CD4-positive, alpha-beta T cell treated with Interleukin-15 for 4 hours (primary cell): ENCODE data around the gene GNAT1.
A peak's percentile ranks its signal among the peaks of the same experiment; 100 is the strongest.
"Not testable (repeated sequence)": the region's sequence is repeated elsewhere in the genome, so short reads cannot be mapped to it uniquely, and the experiment has no call there.

Experiments
- DNase-seq: peaks from one replicate; pipeline ENCODE4 v3.0.0-alpha.2; 2020; ENCODE audit warnings: low spot score

Gene GNAT1

DNA sequence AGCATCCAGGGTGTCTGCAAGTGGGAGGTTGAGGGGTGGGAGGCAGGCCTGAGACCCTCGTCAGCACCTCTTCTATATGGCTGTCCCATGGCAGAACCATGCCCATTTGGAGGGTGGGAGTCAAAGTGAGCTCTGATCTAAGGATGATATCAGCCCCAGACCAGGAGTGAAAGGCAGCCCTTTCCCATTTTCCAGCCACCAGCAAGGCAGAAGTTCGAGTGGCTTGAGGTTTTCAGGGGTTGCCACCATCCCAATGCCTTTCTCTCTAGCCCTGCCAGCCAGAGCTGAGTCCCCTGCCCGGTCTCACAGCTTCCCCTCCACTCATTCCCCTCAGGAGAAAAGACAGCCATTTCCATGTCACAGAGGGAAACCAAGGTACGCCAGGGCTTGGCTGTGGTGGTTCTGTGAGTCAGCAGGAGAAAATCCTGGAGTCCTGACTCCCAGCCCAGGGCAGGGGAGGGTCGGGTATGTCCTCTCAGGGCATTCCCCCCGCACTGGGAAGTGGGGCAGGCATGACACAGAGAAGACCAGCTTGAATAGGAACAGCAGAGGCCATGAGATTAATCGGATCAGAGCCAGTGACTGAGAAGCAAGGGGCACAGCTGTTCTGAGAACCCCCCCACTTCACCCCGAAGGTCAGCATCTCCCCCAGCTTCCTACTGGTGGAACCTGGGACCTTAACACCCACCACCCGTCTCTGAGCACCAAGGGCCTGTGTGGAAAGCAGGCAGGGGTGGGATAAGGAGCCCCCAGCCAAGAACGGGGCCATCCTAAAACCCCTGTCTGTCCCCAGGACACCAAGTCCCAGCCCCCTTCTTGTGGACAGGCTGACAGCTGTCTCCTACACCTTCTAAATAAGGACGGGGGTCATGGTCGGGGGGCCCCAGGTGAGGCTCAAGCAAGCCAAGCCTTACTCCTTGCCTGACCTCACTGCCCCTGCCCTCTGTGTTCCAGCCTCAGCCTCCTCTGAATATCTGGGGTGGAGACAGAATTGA lies 12.7 kb downstream of the GNAT1 start:
- no peak for DNase-seq

DNA sequence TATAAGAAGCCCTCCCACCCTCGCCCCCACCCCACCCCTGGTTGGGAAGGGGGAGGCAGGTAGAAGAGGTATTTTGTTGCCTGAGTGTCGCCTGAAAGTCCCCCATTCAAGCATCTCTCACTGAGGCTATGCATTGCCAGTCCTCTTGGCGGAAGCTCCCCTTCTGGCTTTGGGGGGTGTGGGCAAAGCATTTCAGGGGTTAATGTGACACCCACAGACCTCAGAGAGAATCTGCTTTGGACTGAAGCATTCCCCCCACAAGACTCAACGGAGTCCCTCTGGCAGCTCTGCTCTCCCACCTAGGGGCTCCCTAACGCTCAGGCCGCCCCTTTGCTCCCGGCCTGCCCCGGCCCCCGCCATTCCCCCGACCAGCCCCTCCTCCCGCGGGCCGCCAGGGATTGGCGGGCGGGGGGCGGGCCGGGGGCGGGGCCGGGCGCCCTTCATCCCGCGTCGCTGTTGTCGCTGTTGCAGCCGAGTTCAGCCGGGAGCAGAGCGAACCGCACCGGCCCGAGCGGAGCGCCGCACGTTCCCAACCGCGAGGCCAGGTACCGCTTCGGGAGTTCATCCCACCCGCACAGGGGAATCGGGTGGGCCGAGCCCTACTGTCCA lies 13.5 kb downstream of the GNAT1 start, which contains the start of gene SLC38A3:
SLC38A3 (plus strand) TSS at position 468 of the 609 bp plus-strand sequence. CDS start 8,929 bp downstream, outside the sequence.
- DNase-seq: peak; percentile 4

DNA sequence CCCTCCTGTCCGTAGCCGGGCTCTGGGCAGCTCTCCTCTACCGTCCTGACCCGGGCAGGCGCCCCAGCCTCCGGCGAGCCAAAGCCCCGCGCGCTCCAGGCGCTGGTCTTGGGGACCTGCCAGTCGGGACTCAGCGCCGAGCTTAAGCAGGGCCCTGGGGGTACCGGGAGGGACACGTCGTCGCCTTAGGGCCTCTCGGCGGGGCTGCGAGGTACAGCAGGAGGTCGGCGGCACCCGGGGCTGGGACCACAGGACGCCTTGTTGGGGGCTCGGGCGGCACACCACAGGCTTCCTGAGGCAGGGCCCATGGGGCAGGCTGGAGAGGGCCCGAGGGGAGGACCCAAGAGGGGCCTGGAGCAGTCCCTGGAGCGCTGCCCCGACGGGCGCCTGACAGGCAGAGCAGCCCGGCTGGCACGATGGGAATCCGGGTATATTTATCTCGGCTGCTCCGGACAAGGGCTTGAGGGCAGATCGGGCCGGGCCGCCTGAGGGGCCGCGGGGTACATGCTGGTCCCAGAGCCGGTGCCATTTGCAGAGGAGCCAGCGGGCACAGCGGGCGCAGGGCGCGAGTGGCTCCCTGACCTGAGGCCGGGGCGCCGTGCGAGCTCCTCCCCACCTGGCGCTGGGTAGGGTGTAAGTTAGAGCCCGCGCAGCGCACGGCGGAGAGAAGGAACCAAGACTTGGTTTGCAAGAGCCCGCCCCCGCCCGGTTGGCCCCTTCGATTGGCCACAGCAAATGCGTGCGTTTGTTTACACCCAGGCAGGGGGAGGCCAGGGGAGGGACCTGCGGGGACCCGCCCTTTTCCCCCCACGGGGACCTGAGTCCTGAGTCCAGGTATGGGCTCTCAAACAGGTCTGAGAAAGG lies 14.2 kb downstream of the GNAT1 start:
- no peak for DNase-seq

DNA sequence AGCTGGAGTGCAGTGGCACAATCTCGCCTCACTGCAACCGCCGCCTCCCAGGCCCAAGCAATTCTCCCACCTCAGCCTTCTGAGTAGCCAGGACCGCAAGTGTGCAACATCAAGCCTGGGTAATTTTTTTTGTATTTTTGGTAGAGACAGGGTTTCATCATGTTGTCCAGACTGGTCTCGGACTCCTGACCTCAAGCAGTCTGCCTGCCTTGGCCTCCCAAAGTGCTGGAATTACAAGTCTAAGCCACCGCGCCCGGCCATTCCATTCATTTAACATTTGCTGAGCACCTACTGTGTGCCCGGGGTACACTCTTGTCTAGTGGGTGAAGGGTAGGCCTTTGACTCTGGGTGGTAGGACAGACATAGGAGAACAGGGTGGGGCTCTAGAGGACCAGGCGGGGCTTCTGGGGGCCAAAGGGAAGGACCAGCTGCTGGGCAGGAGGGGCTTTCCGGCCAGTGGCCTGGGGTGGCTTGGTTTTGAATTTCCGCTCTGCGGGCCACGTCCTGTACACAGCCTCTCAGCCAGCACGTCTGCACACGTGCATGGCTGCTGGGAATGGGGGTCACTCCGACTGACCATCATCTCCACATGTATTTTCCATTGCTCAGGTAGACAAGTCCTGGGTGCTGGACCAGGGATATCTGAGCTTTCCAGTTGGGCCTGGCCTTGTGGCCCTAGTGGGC lies 16.1 kb downstream of the GNAT1 start:
- DNase-seq: no peak

DNA sequence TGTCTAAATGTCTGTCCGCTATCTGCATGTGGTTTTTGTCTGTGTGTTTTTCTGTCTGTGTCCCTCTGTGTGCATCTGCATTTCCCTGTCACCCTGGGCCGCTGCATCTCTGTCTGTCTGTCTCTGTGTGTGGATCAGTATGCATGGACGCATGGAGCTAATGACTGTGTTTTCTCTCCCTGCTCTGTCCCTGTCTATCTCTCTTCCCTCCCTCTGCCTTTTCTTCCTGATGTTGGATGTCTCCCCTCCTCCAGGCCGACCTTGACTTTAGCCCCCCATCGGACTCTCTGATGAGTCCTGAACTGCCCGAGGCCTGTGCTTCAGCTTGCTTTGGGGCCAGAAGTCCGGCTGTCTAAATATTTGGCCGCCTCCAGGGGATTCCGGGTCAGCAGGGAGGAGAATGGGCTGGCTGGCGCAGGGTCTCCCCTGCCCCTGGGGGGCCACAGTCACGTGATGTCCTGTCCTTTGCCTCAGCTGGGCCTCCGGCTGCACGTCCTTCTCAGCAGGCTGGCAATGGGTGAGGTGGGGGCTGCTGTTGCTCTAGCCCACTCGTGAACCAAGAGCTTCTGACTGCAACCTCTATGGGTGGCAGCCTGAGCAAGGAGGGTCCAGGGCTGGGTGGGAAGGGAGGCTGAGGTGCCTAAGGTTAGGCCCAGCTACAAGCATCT lies 17.4 kb downstream of the GNAT1 start:
- no peak for DNase-seq

DNA sequence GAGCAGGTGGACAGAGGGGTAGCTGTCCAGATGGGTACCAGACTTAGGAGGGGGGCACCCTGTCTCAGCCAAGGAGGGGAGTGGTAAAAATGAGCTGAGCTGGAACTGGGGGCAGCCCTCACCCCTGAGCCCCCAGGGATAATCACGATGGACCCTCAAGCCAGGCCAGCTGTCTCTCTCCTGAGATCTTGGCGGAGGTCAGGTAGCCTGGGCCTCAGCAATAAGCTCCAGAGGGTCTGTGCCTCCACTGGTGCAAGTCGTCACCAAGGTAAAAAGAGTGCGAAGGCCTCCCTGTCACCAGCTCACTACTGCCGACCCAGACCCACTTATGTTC lies 18.7 kb downstream of the GNAT1 start:
- no peak for DNase-seq

DNA sequence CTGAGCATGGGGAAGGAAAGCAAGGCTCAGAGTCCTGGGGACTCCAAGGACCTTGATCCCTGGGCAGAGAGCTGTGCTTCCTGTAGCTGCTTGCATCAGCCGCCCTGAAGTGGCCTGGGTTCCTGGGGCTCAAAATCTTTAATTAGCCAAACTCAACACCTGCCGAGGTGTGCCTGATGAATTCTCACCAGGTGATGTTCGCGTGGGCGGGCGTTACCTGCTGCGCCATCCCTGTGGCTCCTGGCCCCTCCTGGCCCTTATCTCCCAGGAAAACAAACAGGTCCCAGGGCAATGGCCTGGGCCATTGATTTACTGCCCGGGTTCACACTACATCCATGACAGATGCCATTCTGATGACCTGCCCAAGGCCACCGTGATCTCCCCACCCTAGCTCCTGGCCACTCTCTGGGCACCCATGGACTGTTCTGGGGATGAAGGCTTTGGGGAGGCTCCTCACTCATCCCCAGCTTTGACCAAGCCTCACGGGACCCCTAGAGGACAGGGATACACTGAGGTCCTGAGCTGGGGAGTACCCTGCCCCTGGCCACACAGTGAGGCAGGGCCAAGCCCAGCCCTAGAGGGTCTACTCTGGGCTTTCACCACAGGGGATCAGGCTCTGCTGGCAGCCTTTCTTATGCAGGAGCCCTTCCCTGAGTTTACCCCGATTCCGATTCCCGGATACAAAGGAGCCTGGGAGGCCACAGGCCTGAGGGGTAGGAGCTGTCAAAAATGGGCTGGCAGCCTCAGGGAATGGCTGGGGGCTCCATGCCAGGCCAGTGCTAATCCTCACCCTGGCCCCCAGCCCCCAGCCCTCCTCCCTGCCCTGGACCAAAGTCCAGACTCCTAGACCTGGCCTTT lies 19.3 kb downstream of the GNAT1 start:
- DNase-seq: no peak

DNA sequence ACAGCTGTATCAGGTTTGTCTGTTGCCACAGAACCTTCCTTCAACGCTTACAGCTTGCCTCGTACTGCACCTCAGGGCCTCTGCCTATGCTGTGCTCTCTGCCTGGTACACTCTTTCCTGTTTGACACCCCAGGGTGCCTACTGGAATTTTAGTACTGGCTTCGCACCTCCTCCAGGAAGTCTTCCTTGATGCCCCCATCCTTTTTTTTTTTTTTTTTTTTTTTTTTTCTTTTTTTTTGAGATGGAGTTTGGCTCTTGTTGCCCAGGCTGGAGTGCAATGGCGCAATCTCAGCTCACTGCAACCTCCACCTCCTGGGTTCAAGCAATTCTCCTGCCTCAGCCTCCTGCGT lies 19.9 kb downstream of the GNAT1 start:
- DNase-seq: not testable (repeated sequence)

DNA sequence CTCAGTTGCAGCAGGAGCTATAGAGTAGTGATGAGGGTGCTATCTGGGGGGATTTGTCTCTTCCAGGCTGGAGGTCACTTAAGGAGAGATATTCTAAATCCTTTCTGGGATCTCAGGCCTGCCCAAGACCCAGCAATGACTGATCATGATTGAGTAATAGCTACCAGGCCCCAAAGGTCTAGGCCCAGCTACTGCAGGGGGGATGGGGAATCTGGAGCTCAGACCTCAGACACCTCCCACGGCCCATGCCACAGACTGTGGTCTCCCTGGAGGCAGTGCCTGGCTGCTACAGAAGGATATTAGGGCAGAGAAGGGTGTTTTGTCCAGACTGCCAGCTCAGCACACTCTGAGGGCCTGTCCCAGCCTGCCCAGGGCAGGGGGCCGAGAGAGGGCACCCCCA lies 20.5 kb downstream of the GNAT1 start:
- no peak for DNase-seq

DNA sequence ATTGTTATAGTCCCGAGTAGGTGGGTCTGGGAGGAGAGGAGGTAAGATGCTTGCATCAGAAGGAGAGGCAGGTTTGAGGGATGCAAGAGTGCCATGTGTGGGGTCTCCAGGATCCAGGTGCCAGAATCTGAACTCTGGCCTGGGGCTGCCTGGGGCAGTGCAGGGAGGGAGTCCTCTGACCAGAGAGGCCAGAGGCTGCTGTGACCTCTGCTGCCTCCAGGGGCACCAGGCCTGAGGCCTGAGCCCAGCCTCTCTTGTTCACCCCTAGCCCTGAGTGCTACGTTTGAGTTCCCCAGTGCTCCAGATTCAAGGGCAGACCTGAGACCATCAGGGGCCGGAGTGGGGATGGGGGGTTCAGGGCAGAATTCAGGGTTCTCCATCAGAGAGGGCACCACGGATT lies 21.1 kb downstream of the GNAT1 start:
- no peak for DNase-seq

DNA sequence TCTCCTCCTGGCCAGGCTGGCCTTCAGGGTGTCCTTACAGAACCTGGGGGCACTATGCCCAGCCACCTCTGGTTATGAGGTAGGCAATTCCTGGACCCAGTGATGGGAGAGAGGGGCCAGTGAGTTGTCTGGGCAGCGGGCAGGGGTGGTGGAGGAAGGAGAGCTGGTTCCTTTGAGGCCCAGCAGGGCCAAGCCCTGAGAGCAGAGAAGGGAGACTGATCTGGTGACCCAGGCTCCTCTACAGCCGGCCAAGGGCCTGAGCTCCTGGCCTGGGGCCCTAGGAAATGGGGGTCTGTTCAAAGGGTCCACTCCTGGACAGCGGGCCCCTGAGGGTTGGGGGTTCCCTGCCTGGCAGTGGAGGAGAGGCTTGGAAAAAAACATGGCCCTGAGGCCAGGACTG lies 21.6 kb downstream of the GNAT1 start:
- no peak for DNase-seq

DNA sequence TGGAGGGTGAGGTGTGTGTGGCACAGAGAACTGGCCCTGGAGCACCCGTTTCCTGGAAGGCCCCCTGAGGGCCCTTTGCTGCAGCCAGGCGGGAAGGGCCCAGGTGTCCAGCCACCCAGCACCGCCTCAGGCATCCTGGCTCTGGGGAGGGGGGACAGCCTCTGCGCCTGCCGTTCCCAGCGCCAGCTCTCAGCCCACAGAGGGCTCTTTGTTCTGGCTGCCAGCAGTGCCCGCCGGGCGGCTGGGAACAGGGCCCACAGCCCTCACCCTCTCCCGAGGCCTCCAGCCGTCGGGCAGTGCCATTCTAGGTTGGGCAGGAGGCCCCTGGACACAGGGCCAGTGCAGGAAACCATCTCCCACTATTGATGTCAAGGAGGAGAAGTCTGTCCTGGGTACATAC lies 22.0 kb downstream of the GNAT1 start:
- no peak for DNase-seq

DNA sequence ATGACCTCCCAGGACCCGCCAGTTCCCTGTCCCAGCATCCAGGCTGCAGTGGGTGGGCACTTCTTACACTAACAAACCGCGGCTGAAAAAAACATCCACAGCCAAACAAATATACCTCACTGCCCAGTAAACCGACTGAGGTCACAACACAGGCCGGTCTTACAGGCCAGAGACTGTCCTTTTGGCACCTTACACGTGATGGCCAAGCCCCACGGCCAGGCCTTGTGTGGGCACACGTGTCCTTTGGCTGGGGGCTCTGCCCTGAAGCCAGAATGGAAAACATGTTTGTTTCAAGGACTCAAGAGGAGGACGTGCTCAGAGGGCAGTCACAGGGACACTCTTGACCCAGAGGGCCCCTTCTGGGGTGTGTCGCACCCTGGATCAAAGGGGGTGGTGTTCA lies 23.4 kb downstream of the GNAT1 start:
- no peak for DNase-seq

DNA sequence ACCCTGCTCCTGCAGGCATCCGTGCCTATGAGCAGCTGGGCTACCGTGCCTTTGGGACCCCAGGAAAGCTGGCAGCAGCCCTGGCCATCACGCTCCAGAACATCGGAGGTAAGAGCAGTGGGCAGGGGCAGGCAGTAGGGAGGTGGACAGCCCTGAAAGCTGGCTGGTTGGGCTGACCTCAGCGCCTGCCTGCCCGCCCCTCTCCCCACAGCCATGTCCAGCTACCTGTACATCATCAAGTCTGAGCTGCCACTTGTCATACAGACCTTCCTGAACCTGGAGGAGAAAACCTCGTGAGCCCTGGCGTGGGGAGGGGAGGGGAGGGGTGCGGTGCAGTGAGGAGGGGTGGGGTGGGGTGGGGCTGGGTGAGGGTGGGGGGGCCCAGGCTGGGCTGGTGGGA lies 24.1 kb downstream of the GNAT1 start:
- no peak for DNase-seq

DNA sequence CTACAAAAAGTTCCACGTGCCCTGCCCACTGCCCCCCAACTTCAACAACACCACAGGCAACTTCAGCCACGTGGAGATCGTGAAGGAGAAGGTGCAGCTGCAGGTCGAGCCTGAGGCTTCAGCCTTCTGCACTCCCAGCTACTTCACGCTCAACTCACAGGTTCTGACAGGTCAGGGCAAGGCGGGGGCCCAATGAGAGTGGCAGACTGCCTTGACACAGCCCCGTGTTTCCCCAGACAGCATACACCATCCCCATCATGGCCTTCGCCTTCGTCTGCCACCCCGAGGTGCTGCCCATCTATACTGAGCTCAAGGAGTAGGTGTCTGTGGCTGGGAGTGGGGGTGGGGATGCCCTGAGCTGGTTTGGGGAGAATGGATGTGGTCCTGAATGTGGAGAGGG lies 26.3 kb downstream of the GNAT1 start:
- DNase-seq: no peak

DNA sequence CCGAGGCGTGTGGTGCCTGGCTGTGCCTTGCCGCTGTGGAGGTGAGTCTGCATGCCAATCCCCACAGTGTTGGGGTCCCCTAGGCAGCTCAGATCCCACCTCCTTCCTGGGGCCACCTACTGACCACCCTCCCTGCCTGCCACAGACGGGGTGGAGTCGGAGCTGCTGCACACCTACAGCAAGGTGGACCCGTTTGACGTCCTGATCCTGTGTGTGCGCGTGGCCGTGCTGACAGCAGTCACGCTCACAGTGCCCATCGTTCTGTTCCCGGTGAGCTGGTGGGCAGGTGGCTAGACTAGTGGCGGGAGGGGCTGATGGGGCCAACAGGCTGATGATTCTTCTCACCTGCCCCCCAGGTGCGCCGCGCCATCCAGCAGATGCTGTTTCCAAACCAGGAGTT lies 27.0 kb downstream of the GNAT1 start:
- no peak for DNase-seq

DNA sequence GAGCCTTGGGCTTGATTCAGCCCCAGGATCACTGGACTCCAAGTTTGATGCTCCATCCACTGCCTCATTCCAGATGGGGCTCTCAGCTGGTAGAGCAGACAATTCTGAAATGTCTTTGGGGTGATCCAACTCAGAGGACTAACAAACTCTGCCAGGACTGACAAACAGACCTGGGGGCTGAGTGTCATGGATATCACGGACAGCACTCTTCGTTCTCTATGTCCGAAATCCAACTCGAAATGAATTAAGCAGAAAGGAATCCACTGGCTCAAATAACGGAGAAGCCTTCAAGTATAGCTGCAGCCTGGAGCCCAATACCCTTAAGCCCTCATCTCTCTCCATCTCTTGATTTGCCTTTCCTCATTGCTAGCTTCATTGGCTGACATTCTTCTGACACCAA lies 27.9 kb downstream of the GNAT1 start:
- DNase-seq: no peak

DNA sequence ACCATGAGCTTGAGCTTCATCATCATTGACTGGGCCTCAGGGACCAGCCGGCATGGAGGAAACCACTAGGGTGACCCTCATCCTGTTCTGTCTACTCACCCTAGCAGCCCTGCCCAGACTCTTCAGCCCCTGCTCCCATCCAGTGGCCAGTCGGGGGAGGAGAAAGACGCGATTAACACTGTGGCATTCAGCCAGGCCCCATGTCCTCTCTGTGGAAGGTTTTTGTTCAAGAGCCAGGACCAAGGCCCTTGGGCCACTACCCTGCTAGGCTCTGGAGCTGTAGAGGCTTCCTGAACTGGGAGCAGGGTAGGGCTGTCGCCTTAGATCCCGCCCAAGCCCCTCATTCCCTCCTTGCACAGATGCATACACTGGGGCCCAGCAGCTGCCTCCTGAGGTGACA lies 28.7 kb downstream of the GNAT1 start:
- DNase-seq: no peak

DNA sequence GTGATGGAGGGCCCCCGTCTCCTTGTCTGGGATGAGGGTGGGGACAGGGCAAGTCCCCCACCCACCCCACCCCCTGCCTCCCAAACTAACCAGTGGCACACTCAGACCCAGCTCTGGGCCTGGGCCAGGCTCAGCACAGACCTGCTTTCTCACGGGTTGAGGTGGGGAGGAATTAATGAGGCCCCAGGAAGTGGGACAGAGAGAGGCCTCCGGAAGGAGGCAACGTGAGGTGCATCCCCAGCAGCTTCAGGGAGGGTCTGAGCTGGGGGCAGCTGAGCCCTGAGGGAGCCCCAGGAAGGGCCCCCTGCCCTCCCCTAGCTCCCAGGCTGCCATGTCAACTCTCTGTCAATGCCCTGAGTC lies 29.6 kb downstream of the GNAT1 start:
- no peak for DNase-seq

DNA sequence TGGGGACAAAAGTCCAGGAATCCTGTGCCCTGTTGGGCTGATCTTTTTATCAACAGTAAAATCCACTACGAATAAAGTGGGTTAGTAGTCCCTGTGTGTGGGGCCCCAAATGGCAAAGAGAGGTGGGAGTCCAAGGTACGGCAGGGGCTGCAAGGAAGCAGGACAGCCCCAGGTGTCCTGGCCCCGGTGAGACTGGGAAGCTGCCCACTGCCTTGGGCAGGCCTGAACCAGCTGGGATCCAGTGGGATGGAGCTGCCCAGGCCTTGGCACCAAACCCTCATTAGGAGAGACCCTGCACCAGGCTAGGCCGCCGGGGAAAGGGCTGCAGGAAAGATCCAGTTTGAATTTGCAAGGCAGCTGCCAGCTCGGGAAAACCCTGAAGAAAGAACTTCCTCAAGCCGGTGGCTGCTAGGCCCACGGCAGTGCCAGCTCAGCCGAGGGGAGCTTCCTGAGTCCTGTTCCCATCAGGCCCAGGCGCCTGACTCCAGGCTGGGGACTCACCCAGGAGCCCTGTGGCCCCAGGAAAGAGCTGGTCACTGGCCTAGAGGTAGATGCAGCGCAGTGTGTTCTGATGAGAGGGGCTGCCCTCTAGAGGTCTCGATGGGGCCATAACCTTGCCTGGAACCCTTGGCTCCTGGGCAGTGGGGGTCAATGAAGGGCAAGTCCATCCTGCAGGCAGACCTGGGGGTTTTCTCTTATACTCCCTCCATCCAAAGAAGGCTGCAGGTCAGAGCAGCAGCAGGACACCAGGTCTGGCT lies 30.2 kb downstream of the GNAT1 start:
- no peak for DNase-seq
